Right renal cortex interstitium (tissue), 3 donors: Measurements from ENCODE around the gene NDFIP2. TPM values are rescaled to one million over a fixed set of nuclear protein-coding genes. Genes with fewer than 3 reads are reported as not detected.

Experiments
- DNase-seq, 3 donors: peaks; one replicate each; pipeline ENCODE4 v3.0.0-alpha.2; 2013; ENCODE audit warnings: low read depth in 3 of 3, low spot score in 2 of 3
- polyA plus RNA-seq, 3 donors: library from polyadenylated mRNA; unstranded; fragments of 120-200 nt; gene quantifications; one replicate each; pipeline ENCODE4 v1.2.1, GENCODE V29; 2013; ENCODE audit not compliant: insufficient read length in 3 of 3

NDFIP2 gene, protein sequence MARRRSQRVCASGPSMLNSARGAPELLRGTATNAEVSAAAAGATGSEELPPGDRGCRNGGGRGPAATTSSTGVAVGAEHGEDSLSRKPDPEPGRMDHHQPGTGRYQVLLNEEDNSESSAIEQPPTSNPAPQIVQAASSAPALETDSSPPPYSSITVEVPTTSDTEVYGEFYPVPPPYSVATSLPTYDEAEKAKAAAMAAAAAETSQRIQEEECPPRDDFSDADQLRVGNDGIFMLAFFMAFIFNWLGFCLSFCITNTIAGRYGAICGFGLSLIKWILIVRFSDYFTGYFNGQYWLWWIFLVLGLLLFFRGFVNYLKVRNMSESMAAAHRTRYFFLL
- polyA plus RNA-seq, result 10 to 100 TPM; 55.8 to 60.6 (median 58.1) TPM

DNA sequence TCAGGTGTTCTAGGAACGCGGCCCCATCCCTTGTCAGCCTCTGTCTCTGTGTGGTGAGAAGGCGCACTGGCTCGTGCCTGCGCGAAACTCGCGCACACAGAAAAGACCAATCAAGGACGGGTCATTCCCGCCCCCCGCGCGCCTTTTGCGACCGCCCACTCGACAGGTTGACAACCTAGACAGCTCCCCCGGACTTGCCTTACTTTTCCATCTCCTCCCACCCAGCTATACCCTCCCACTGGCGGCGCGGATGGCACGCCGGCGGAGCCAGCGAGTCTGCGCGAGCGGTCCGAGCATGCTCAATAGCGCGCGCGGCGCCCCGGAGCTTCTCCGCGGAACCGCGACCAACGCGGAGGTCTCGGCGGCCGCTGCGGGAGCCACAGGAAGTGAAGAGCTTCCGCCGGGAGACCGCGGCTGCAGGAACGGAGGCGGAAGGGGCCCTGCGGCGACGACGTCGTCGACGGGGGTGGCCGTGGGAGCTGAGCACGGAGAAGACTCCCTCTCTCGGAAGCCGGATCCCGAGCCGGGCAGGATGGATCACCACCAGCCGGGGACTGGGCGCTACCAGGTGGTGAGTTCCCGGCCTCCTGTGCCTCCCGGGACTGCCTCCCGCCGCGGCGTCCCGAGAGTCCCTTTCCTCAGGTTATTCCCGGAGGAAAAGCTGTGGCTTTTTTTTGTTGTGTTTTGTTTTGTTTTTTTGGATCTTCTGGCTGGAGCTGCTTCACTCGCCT is at the start of gene NDFIP2:
TSS of gene NDFIP2 (plus strand) at position 202 of the 731 bp plus-strand sequence. CDS start at position 251, 49 bp downstream.
- peak in 2 of 3 donors; percentile 75 to 77 for DNase-seq

DNA sequence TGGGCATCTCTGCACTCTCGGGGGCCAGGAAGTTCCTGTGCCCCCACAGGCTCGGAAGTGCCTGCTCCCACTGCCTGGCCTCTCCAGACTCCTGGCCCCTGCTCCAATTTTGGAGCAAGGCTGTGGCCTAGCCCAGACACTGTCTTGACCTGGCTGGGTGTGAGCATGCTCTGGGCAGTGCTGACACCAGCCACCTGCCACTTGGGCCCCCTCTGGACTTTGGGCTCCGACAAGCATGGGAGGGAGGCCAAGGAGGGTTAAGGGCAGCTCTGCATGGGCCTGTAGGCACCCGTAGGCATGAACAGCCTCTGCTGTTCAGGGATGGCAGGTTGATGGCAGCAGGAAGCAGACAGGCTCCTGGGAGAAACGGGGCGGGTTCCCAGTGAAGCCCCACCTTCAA is 48.9 kb upstream of the NDFIP2 start:
- no peak for DNase-seq

DNA sequence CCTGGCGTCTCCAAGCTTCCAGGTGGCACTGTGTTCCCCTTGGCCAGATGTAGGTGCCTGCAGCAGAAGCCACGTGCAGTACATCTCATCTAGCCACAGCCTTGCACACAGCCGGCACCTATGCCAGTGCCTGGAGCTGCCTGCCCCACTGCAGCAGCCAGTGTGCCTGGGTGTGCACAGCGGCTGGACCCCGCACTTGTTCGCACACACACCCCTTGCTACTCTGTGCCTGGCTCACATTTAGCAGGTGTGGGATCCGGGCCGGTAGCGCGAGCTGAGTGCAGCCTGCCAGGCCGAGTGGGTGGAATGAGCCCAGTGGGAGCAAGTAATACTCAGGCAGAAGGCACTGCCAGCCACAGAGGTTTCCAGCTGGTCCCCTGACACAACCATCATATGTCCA is 48.0 kb upstream of the NDFIP2 start:
- DNase-seq, result no peak

DNA sequence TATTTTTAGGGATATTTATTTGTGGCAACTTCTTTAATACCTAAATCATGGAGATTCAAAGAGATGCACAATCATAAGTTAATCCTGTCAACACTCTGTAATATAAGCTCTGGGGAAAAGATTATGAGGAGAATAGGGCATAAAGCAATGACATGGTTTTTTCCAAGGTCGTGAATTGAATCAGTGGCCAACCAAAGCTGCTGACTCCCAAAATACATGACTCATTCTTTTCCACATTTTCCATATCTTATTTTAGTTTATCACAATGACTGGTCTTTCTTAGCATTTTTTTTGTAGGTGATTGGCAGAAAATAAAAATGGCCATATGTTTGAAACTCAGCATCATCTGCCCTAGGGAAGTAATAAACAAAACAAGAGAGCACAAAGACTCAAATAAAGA is 46.4 kb upstream of the NDFIP2 start:
- DNase-seq, result no peak

DNA sequence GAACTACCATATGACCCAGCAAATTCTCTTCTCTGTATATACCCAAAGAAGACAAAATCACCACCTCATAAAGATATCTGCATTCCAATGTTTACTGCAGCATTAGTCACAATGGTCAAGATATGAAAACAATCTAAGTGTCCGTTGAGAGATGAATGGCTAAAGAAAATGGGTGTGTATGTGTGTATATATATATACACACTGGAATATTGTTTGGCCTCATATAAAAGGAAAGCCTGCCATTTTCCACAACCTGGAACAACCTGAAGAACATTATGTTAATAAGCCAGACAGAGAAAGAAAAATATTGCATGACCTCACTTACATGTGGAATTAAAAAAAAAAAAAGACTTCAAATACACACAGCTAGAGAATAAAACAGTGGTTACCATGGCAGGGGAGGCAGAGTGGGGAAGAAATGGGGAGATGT is 45.4 kb upstream of the NDFIP2 start:
- no peak for DNase-seq

DNA sequence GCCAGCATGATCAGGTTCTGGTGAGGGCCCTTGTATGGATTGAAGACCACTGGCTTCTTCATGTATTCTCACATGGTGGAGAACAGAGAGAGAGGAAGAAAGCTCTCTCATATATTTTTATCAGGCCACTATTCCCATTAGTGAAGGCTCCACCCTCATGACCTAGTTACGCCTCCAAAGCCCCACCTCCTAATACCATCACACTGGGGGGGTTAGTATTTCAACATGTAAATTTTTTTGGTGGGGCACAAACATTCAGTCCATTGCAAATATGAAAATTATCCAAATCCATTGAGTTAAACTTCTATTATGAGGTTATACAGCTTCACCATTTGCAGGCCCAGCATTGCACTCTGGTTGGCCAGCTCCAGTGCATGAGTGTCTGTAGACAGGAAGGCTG is 41.7 kb upstream of the NDFIP2 start:
- no peak for DNase-seq

DNA sequence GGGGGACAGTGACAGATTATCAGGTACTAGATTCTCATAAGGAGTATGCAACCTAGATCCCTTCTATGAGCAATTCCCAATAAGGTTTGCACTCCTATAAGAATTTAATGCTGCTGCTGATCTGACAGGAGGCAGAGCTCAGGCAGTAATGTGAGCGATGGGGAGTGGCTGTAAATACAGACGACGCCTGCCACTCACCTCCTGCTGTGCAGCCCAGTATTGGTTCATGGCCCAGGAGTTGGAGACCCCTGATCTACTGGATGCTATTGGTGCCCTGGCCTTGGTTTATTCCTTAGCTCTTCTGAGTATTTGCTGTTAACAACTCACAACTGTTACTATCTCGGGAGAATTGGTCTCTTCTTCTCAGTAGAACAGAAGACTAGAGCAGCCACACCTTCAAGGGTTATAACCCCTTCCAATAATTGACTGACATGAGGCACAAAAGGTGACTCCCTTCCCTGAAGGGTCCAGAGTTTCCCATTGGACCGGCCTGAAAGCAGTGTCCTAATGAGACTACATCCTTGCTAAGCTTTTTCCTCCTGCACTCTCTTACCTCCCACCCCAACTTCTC is 39.9 kb upstream of the NDFIP2 start:
- no peak for DNase-seq

DNA sequence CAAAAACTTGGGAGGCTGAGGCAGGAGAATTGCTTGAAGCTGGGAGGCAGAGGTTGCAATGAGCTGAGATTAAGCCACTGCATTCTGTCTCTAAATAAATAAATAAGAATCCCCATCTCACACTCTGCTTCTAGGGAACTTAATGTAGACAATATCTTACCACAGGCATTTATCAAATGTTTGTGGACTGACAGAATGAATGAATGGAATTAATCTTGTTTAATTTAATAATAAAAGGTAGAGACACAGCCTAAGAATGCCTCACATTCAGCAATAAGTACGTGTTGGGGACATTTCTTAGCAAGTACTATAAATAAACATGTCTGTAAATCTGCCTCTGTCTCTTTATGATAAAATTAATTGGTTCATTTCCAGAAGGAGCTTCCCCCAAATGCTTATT is 38.7 kb upstream of the NDFIP2 start:
- no peak for DNase-seq

DNA sequence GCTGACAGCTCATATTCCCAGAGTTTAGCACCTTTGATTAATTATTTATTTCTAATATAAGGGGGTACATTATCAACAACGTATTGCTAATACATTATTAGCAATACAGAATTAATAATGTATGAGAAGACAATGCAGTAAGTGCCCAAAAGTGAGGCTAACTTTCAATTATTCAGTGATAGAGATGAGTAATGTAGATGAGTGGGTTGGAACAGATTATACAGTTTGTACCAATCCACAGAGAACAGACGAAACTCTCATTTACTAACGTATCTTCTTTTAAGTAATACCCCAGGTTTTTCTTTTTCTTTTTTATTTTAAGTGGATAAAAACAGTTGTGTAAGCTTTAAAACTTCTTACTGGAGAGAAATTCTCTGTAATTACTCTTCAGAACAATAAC is 38.2 kb upstream of the NDFIP2 start:
- no peak for DNase-seq

DNA sequence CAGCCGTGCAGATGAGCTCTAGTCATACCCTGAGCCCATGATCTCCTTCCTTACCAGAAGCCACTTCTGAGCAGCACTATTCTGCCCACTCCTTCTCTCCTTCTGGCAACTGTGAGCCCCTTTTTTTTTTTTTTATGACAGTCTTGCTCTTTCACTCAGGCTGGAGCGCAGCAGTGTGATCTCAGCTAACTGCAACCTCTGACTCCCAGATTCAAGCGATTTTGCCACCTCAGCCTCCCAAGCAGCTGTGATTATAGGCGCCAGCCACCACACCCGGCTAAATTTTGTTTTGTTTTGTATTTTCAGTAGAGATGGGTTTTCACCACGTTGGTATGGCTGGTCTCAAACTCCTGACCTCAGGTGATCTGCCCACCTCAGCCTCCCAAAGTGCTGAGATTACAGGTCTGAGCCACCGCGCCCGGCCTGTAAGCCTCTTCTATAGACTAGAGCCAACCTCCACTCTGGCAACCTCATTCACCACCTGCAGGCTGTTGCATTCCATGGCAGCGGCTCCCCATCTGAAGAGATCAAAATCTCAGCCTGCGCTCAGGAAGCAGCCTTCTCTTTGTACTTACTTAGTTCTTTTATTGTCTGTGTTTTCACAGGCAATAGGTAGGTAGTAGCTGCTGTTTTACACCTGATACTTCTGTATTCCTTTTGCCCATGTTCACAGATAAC is 34.8 kb upstream of the NDFIP2 start:
- DNase-seq, result no peak

DNA sequence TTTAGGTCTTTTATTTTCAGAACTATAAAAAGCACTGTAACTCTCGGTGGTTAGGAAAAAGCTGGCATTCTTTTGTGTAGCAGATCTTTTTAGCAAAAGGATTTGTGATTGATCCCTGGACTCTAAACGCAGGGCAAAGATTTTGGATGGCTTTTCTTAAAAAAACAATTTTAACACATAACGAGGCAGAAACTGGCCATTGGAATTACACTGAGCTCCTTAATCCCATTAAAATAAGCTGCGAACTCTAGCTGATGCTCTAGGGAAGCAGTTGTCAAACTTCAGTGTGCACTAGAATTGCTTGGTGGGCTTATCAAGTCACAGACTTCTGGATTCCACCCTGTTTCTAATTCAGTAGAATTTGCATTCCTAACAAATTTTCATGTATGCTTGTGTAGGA is 33.8 kb upstream of the NDFIP2 start:
- DNase-seq, result no peak

DNA sequence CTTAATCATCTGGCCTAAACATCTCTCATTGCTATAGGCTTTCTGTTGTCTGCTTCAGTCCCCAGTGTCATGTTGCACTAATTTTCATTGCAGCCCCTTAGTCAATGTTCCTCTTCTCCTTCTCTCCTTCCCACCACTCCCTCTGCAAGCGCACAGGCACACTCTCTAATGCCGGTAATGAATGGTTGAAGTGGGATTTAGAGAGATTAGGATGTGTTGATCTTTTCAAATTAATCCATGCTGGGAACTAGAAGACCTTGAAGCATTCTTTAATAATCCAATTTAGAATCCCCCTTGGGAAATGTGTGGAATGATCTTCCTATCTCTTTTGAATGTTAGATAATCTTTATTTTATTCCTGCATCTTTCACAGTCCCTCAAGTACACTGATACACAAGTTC is 33.2 kb upstream of the NDFIP2 start:
- no peak for DNase-seq

DNA sequence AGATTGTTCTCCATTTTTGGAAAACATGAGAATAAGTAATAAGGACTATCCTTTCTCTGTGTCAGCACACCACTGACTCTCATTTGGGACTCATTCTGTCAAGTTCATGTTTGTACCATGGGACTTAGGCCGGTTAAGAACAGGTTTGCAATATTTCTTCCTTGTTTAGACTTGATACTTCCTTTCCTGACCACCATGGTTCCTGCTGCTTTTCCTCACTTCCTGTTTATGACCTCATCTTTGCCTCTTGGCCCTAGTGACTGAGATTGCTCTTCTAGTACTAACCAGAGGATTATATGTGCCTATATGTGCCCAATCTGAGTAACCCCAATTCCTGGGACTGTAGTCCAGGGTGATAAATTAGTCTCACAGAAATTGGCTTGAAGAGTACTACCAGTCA is 32.5 kb upstream of the NDFIP2 start:
- no peak for DNase-seq

DNA sequence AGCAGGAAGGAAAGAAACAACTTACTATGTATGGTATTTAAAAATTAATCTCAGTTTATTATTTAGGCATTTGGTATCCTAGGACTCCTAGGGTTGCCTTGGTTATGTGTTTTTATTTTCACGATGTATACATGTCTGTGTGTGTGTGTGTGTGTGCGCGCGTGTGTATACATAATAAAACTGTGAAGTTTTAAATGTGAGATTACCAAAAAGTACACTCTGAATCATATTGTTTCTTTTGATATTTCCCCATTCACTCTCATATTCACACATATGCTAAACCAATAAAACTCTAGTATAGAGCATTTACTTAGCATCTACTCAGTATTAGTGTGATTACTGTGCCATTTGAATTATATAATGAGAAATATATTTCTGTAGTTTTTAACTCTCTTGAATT is 30.8 kb upstream of the NDFIP2 start:
- no peak for DNase-seq

DNA sequence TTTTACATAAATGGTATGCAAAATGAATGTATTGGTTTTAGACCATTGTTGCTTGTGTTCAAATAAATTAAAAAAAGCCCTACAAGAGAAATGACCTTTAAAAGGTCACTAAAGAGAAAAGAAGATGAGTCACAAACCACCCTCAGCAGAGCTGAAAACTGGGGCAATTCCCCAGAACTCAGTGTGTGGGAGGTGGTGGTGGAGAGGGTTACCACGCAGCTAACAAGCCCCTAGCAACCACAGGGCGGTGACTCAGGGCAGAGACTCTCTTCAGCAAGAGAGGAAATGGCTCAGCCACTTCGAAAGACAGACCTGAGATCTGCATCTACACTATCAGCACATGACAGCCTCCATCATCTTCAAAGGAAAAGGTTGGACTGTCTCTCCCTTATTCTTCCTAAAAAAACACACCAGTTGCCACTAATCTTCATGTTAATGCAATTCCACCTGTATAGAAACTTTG is 29.4 kb upstream of the NDFIP2 start:
- no peak for DNase-seq

DNA sequence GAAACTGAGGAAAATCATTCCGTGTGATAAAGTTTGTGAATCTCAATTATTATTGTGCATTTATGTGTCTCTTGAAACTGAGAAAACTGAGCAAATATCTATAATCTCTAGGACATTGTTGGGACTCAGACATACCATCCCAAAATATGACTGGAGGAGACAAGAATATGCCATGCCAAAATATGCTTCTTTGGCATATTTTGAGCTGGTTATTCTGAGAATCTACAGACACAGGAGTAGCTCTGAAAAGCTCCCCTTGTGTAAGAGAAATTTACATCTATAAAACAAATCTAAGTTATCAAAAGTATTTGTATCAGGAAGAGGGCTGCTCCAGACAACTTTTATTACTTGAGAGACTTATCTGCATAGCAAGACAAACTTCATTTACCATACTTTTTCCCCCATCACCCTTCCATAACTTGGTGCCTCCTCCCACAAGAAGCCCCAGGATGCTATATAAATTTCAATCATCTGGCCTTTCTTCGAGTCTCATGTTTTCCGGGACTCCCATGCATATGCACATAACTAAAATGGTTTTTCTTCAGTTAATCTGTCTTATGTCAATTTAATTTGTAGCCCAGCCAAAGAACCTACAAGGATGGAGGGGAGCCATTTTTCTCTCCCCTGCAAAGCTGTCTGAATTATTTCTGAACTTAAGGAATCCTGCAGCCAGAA is 28.6 kb upstream of the NDFIP2 start:
- DNase-seq, result no peak

DNA sequence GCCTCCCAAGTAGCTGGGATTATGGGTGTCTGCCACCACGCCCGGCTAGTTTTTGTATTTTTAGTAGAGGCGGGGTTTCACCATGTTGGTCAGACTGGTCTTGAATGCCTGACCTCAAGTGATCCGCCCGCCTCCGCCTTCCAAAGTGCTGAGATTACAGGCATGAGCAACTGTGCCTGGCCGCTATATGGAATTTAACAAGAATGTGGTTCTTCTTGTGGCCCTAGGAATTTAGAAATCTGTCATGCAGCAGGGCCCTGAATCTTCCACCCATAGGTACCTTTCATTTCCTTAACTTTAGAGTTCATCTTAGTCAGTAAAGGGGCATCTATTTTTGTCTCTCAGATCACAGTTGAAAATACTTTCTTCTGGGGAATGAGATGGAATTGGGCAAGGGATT is 25.6 kb upstream of the NDFIP2 start:
- no peak for DNase-seq

DNA sequence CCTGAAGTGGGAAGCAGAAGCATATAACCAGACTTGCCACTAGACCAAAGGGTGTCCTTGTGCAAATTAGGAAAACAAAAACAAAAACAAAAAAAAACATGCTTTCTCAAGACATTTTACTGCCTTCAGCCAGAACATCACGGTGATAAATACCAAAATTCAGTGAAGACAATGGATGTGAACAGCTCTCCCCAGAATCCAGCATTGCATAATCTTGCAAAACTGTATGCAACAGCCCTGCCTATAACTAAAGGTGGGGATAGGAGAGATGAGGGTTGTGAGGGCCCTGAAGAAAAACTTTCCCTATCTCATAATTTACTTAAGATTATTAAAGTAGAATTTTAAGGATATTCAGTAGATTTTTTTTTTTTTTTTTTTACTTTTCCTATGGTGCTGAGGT is 24.9 kb upstream of the NDFIP2 start:
- DNase-seq, result no peak

DNA sequence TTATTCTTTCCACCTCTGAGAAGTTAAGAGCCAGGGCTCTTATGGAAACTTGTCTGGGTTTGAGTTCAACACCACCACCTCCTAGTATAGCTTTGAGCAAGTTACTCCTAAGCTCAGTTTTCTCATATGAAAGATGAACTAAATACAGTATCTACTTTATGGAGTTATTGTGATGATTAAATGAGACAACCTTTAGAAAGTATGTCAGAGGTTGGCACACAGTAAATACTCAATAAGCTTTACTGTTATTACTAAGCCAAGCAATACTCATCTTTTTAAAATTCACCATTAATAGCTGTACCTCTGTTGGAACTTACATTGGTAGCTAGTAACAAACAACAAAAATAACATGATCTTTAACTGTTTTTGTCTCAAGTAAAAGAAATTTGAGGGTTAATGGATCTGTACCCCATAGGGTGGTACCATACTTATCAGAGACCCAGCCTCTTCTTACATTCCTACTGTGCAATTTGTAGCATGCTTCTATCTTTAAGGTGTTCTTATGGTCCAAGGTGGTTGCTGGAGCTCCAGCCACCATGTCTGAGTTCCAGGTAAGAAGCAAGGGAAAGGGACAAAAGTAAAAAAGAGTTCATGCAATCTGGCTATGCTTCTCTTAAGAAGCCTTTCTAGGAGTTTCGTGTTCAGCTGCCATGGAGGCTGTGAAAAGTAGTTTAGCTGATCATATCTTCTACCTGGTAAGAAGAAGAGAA is 24.1 kb upstream of the NDFIP2 start:
- no peak for DNase-seq

DNA sequence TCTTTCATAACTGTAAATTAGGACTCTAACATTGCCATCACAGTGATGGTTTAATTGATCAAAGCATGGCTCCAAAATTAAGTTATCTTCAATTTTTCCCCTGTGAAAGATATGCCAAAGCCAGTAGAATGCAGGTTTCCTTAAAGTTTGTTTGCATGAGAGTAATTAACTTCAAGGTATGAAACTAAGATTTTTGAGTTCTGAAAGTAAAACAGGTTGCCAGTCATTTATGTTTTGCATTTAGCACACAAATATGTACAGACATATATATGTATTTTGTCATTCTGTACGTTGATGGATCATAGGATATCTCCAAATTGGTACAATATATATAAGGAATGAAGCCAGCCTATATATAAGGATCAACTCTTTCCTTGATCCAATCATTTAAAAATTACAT is 23.6 kb upstream of the NDFIP2 start:
- no peak for DNase-seq
